Endodermal cell (in vitro differentiated cells): Measurements from ENCODE around the gene FADS1. TPM values are rescaled to one million over a fixed set of nuclear protein-coding genes. Genes with fewer than 3 reads are reported as not detected.

Experiments used
- DNase-seq: peaks from one replicate; pipeline ENCODE4 v3.0.0-alpha.2; 2017
- H3K27ac ChIP-seq: 2 replicates; pipeline ENCODE4 v1.5.1; 2013; ENCODE audit warnings: mild to moderate bottlenecking, low read depth, low read length, moderate library complexity
- H3K27me3 ChIP-seq: 2 replicates; pipeline ENCODE4 v1.6.1; 2013; ENCODE audit warnings: mild to moderate bottlenecking, low read length, moderate library complexity; ENCODE audit not compliant: insufficient read depth, control insufficient read depth, poor library complexity, severe bottlenecking
- H3K36me3 ChIP-seq: 2 replicates; pipeline ENCODE4 v1.7.0; 2013; ENCODE audit warnings: mild to moderate bottlenecking, low read length, moderate library complexity; ENCODE audit not compliant: control insufficient read depth, insufficient read depth
- H3K4me1 ChIP-seq: one replicate; pipeline ENCODE4 v1.7.0; 2013; ENCODE audit warnings: low read length; ENCODE audit not compliant: control insufficient read depth, insufficient read depth
- H3K4me3 ChIP-seq: 2 replicates; pipeline ENCODE4 v1.5.1; 2013; ENCODE audit warnings: mild to moderate bottlenecking, low read length, moderate library complexity
- H3K9ac ChIP-seq: 2 replicates; pipeline ENCODE4 v1.6.1; 2013; ENCODE audit warnings: mild to moderate bottlenecking, low read length, moderate library complexity; ENCODE audit not compliant: poor library complexity, severe bottlenecking; ENCODE audit errors: extremely low read depth
- H3K9me3 ChIP-seq: 2 replicates; pipeline ENCODE4 v1.6.1; 2013; ENCODE audit warnings: mild to moderate bottlenecking, low read length, moderate library complexity; ENCODE audit not compliant: control insufficient read depth
- H3K27ac Mint-ChIP-seq: 2 replicates; pipeline ENCODE4 v1.8.0; 2020; ENCODE audit warnings: mixed read lengths
- H3K27me3 Mint-ChIP-seq: 2 replicates; pipeline ENCODE4 v1.8.0; 2021; ENCODE audit warnings: mild to moderate bottlenecking, mixed read lengths; ENCODE audit not compliant: insufficient read depth
- H3K36me3 Mint-ChIP-seq: 2 replicates; pipeline ENCODE4 v1.8.0; 2020; ENCODE audit warnings: low read depth, mixed read lengths
- H3K4me1 Mint-ChIP-seq: 2 replicates; pipeline ENCODE4 v1.8.0; 2020; ENCODE audit warnings: mixed read lengths
- H3K4me3 Mint-ChIP-seq: 2 replicates; pipeline ENCODE4 v1.8.0; 2020; ENCODE audit warnings: mild to moderate bottlenecking, moderate library complexity, mixed read lengths
- H3K9me3 Mint-ChIP-seq: 2 replicates; pipeline ENCODE4 v1.8.0; 2020; ENCODE audit warnings: mild to moderate bottlenecking, mixed read lengths
- CTCF ChIP-seq: fragments of 200-600 bp; sonication (generic); conservative IDR thresholded peaks from 2 replicates; pipeline ENCODE4 v1.5.0; 2021; ENCODE audit warnings: antibody characterized with exemption, mild to moderate bottlenecking
- WGBS, 2 experiments: methylation state at CpG; one replicate each; pipeline versions ENCODE4 v1.1.5 to v1.1.7; 2013; ENCODE audit warnings: missing lambda C conversion rate in 2 of 2, mixed read lengths in 1 of 2; ENCODE audit not compliant: insufficient coverage in 1 of 2, insufficient read length in 1 of 2; 5-methylcytosine and 5-hydroxymethylcytosine counted together
- total RNA-seq, 2 donors: library from RNA; stranded (reverse); fragmentation: NEBNext Ultra II Directional in 1 of 2; extraction: Animal tissue kit (Norgen Biotek cat#: 25700) in 1 of 2; gene quantifications; 2 replicates in 1 of 2; 3 replicates in 1 of 2; pipeline ENCODE4 v1.2.1, GENCODE V29; 2021

FADS1 gene
- total RNA-seq, 2 donors from 2014 or later: 127 to 138 TPM

GRCh38 chr11:61832754-61833153 lies 16.0 kb upstream of the FADS1 start:
- Mint-ChIP-seq H3K4me1 (peaks cover 46% of the 10 kb centered on the region), H3K27ac (no peak overlapping the region), H3K36me3 (peaks cover 32% of the 10 kb centered on the region), H3K27me3 (no peaks in the 10 kb centered on the region), H3K4me3 (no peak overlapping the region), H3K9me3 (no peaks in the 10 kb centered on the region)
- Histone ChIP-seq H3K4me3 (no peak overlapping the region), H3K36me3 (peaks cover 33% of the 10 kb centered on the region), H3K9me3 (no peaks in the 10 kb centered on the region), H3K4me1 (peaks cover 8% of the 10 kb centered on the region), H3K9ac (no peak overlapping the region), H3K27ac (peak overlapping the region; percentile 53), H3K27me3 (no peaks in the 10 kb centered on the region)
- TF ChIP-seq CTCF: no peak
- DNase-seq: no peak
- 84 to 87% methylated on average over 7 of the region's 7 CpGs for WGBS, 2 experiments

GRCh38 chr11:61832207-61832606 lies 15.4 kb upstream of the FADS1 start:
- Mint-ChIP-seq H3K27ac (no peak overlapping the region), H3K4me1 (peaks cover 47% of the 10 kb centered on the region)
- peak overlapping the region; percentile 57 for H3K27ac ChIP-seq

GRCh38 chr11:61830237-61831105 lies 13.7 kb upstream of the FADS1 start:
- Mint-ChIP-seq H3K36me3 (peaks cover 22% of the 10 kb centered on the region), H3K9me3 (no peaks in the 10 kb centered on the region), H3K4me1 (peaks cover 56% of the 10 kb centered on the region), H3K4me3 (peak overlapping the region; percentile 91), H3K27ac (no peak overlapping the region), H3K27me3 (no peaks in the 10 kb centered on the region)
- Histone ChIP-seq H3K27me3 (no peaks in the 10 kb centered on the region), H3K36me3 (peaks cover 20% of the 10 kb centered on the region), H3K4me1 (peaks cover 8% of the 10 kb centered on the region), H3K9ac (no peak overlapping the region), H3K27ac (no peak overlapping the region), H3K4me3 (peak overlapping the region; percentile 98), H3K9me3 (no peaks in the 10 kb centered on the region)
- TF ChIP-seq CTCF: no peak
- DNase-seq: no peak
- 76 to 84% methylated on average over 7 to 8 of the region's 8 CpGs for WGBS, 2 experiments

More at GRCh38 chr11:61832207-61832606, 15.4 kb upstream of the FADS1 start:
- Histone ChIP-seq H3K9ac (no peak overlapping the region), H3K9me3 (no peaks in the 10 kb centered on the region), H3K36me3 (peaks cover 29% of the 10 kb centered on the region), H3K4me1 (peaks cover 8% of the 10 kb centered on the region), H3K4me3 (no peak overlapping the region), H3K27me3 (no peaks in the 10 kb centered on the region)
- Mint-ChIP-seq H3K27me3 (no peaks in the 10 kb centered on the region), H3K4me3 (no peak overlapping the region), H3K9me3 (no peaks in the 10 kb centered on the region), H3K36me3 (peaks cover 32% of the 10 kb centered on the region)
- DNase-seq: no peak
- 93 to 100% methylated on average over 3 to 4 of the region's 4 CpGs for WGBS, 2 experiments
- no peak for TF ChIP-seq CTCF
